Left colon (tissue), 2 donors: ENCODE measurements around the gene ANKRD28. TPM values are rescaled to one million over a fixed set of nuclear protein-coding genes. Genes with fewer than 3 reads are reported as not detected.

Experiments used
- ATAC-seq: fragments of 200-7000 bp; cut with Tn5 transposase; one replicate; pipeline ENCODE4 v1.9.1; 2020; ENCODE audit warnings: mild to moderate bottlenecking, moderate library complexity
- DNase-seq, 2 donors: peaks; one replicate each; pipeline ENCODE4 v3.0.0-alpha.2; 2020
- intact Hi-C, 2 donors: fragments of 100-400 bp; cut with DNase I in 1 of 2; cut with micrococcal nuclease in 1 of 2; formaldehyde crosslinking; loops; one replicate each; pipeline versions ENCODE4 v1.11.2 to v1.14.0; 2022; cut with DNase I, micrococcal nuclease
- total RNA-seq, 2 donors: library from RNA; stranded (reverse); fragmentation: NEBNext Ultra II Directional; extraction: Animal tissue kit (Norgen Biotek cat#: 25700); gene quantifications; one replicate each; pipeline ENCODE4 v1.2.1, GENCODE V29; 2021
- donor health status: DM: no; HTN: no; CAD: no.
- donor health status: DM: yes; HTN: yes; CAD: no.

ANKRD28 gene
- total RNA-seq, 2 donors from 2014 or later, result 47.0 to 49.8 TPM

DNA sequence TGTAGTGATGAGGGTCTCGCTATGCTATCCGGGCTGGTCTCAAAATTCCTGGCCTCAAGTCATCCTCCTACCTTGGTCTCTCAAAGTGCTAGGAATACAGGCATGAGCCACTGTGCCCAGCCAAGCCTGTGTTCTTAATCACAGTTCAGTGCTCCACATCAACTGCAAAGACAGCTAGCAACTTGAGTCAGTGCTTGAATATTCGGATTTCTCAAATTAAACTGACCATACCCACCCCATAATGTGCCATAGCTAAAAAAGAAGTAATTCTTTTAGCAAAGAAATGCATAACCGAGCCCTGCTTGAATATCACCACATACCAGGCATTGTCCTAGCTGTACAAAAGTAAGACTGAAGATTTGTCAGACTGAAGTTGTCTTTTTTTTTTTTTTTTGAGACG is 107.0 kb downstream of the ANKRD28 start:
- DNase-seq (no peak), ATAC-seq (no peak)
- intact Hi-C loops, result no loop called here

DNA sequence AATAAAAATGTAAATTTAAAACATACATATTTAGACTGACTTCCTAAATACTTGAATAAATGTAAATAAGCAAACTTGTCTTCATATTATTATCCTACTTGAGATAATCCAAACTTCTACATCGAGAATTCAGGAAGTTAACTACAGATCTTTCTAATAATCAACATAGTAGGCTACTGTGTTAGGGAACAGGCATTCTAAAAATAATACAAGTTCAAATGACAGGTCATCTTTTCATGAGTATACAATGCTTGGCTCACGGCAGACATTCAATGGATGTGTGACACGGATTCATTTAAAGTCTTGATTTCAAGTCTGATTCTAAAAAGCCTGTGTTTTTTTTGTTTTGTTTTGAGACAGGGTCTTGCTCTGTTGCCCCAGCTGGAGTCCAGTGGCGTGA is 107.5 kb downstream of the ANKRD28 start:
- intact Hi-C loops, result no loop called here
- no peak for ATAC-seq
- DNase-seq, result no peak

DNA sequence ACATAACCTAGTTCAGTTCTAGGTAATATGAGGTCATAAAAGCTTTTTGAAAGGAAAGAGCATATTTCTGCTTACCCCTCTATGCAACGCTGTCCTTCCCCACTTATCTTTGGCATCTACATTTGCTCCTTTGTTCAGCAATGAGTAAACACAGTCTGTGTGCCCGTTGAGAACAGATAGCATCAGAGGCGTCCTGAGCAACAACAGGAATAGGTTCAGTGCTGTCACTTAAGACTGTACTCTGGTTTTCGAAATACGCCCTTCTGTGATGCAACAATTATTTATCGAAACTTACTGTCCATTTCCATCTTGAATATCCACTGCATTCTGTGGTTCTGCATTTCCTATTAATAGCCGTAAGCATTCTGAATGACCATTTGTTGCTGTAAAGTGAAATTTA is 111.9 kb downstream of the ANKRD28 start:
- intact Hi-C loops, result no loop called here
- DNase-seq, result no peak
- ATAC-seq, result no peak

DNA sequence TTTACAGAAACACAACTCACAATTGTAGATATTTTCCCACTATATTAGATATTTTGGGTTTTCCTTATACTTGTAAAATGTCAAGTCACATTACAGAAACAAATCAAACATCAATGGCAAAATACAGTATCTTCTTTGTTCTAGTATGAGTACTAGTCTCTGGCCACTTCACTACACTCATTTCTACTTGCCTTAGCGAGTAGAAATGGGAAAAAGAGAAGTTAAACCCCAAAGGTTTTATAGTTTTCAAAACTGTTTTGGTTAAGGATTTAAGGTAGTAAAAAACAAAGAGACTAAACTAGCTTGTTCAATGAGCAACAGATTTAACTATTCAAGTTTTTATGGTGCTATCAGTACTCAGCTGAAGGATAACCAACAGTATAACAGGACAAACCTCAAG is 114.5 kb downstream of the ANKRD28 start:
- intact Hi-C loops, result no loop called here
- no peak for ATAC-seq
- DNase-seq, result no peak

DNA sequence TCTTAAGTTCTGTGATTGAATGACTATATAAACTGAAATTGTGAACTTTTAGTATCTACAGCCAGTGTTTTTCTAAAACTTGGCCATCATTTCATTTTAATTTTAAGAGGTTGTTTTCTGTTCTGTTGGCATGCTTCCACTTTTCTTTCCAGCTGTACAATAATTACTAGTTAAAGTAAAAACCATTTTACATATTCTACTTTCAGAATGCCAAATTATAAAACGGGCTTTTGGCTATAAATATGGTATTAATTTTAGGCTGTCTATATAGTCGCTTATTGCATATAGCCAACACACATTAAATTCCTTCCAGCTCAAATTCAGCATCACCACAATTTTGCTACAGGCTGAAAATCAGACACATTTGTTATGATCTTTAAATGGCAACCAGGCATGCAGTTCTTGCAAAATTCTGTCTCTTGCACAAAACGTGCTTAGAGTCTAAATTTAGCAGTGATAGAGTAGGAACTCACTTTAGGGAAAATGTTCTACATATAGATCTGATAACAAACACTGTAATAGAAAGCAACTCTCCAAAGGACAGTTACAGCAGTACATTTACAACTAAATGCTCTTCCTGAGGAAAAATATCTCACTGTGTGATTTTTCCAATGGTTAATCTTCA is 115.1 kb downstream of the ANKRD28 start:
- ATAC-seq (no peak), DNase-seq (no peak)
- intact Hi-C loops, result no loop called here

DNA sequence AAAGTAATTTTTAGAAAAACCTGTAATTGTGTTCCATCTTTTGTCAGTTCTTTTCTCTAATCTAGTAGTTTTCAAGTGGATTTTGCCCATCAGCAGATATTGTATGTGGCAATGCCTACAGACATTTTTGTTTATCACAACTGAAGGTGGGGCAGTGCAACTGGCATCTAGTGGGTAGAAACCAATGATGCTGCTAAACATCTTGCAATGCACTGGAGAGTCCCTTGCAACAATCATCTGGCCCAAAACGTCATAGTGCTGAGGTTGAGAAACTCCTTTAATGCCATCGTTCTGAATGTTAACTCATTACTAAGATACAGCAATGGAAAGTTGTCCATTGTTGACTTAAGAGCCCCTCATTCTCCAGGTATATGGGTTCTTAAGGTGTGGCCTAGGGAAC is 116.1 kb downstream of the ANKRD28 start:
- intact Hi-C loops, result no loop called here
- DNase-seq (no peak), ATAC-seq (no peak)

DNA sequence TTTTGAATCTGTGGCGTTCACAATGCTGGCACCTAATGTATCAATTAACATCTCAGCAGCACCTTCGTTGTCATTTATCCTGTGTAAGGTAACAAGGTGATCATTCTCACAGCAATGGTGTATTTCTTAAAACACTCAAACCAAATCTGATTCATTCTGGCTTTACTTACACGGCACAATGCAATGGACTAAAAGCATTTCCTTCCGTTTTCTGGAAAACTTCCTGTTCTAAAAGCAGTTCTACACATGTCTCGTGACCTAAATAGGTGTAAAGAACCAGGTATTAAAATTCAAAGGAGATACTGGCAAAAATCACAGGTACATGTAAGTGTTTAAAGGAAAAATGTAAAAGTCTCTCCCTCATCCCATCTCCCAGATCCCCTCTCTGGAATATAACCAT is 118.5 kb downstream of the ANKRD28 start:
- ATAC-seq, result no peak
- DNase-seq, result no peak
- intact Hi-C loops, result no loop called here

DNA sequence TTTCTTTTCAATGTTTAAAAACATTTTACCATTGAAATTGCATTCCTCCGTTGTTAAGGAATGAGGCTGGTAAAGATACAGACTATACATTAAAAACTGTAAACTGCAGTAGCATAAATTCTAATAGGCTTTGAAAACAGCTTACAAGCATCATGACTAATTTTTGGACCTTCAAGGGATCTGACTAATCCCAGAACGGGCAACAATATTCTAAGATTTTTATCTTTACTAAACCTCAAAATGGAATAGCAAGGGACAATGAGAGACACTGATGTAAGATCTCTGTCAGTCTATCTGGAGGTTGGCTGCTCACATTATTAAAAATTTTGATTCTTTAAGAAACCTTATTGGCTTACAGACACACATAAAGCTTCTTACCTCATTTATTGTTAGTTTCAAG is 121.5 kb downstream of the ANKRD28 start:
- no peak for ATAC-seq
- no peak for DNase-seq
- intact Hi-C loops, result no loop called here

DNA sequence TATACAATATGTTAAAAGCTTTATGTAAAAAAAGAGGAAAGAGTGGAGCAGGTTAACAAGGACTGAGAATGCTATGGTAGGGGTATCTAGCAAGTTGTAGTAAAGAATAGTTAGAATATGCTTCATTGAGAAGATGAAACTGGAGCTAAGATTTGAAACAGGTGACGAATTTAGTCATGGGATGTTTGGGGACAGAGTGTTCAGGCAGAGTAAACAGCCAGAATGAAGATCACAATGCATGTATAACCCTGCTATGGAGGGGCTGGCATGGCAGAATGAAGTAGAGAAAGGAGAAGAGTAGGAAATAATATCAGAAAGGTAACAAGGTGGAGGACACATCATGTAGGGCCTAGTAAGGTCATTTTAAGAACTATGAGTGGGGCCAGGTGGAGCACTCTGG is 124.2 kb downstream of the ANKRD28 start:
- intact Hi-C loops, result no loop called here
- ATAC-seq, result no peak
- no peak for DNase-seq

DNA sequence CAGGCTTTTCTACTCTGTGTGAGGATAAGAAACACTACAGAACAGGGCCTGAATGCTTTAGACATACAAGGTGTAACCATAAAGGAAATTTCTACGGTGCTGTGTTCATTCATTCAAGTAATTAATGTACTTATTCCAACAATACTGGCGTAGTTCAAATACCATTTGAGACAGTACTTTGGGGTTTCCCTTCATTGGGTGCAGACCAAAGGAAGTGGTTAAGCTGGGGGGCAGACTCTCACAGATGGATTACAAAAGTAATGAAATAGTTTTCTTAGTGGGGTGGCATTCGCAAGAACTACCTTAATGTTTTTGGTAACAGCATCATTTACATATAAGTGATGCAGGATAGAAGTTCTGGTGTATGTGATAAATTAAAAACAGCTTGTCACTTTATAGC is 130.3 kb downstream of the ANKRD28 start:
- ATAC-seq (no peak), DNase-seq (no peak)
- intact Hi-C loops, result no loop called here

DNA sequence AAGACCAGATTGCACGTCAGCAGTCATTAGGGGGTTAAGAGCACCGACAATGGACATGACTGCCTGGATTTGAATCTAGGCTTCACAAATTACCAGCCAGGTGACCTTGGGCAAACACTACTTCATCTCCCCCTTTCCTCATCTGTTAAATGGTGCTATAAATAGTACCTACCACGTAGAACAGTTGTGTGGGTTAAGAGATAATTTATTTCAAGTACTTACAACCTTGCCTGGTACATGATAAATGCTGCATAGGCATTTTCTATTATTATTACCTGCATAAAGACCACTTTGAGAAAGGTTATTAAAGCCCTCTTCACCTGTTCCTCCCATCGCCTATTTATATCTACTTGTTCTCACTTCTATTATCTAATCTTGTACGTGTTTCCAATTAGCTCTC is 131.5 kb downstream of the ANKRD28 start:
- ATAC-seq, result no peak
- intact Hi-C loops, result no loop called here

DNA sequence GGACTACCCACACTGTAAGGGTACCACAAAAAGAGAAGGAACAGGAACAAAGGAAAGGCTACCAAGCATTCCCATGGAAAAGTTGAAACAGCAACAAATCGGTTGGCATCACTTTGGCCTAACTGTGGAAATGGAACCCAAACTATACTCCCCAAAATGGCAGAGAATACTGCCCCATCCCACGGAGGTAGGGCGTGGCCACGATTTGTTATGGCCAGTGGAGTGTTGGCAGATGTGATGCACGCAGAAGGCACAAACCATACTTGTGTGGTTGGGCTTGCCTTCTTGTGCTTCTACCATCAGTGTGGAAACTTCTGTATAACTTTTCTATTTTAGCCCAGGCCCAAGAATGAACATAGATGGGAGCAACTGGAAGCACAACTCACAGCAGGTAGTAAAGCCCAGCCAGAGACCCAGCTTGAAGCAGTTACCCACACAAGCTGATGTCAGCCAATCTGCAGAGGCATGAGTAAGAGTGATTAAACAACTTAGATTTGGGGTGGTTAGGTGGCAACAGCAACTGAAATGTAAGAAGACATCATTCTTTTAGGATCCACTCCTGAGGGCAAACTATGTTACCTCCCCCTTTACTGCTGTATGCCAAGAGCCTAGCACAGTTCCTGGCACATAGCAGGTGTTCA is 132.1 kb downstream of the ANKRD28 start:
- no peak for DNase-seq
- ATAC-seq, result no peak
- intact Hi-C loops, result no loop called here

More for the DNA sequence above, 131.5 kb downstream of the ANKRD28 start:
- DNase-seq, result no peak

DNA sequence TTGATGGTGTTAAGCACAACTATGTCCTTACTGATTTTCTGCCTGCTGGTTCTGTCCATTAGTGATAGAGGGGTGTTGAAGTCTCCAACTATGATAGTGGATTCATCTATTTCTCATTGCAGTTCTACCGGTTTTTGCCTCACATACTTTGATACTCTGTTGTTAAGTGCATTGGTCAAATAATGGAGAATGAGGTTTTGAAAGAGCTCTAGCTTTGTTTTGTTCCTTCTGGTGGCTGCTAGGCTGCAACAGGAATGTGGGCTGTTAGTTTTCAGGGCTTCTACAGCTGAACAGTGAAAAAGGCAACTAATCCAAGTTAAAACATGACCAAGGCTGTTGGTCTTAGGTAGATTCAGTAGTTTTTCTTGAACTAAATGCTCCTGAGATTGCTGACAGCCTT is 133.6 kb downstream of the ANKRD28 start:
- no peak for DNase-seq
- ATAC-seq, result no peak
- intact Hi-C loops, result no loop called here

DNA sequence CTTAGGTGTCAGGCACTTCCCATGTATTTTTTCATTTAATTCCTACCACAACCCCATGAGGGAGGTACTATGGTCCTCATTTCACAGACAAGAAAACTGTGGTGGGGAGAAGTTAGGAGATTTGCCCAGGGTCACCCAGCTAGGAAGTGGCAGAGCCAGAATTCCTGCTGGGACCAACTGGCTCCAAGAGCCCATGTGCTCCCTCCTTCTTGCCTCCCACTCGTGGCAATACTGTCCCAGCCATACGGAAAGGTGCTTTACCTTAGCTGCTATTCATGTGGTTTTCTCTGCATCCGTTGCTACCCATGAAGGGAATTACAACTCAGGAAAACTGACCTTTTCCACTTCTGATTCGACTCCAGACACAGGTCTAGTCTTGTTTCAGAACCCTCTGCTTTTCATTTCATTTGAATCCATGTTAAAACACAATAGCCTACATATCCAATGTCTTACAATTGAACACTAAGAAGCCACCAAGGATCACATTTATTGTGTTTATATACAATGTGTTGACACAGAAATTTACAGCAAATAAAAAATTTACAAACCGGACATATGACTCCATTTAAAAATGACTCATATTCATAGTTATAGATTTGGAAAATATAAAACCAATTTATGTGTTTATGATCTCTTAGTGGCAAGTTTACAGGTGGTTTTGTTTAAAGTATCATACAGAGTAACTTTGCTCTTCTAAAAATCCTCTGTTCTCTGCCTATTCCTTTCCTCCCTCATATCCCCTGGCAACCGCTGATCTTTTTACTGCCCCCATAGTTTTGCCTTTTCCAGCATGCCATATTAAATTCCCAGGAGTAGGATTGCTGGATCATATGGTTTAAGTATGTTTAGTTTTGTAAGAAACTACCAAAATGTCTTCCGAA is 137.5 kb downstream of the ANKRD28 start:
- DNase-seq (no peak), ATAC-seq (no peak)
- intact Hi-C loops, result no loop called here

DNA sequence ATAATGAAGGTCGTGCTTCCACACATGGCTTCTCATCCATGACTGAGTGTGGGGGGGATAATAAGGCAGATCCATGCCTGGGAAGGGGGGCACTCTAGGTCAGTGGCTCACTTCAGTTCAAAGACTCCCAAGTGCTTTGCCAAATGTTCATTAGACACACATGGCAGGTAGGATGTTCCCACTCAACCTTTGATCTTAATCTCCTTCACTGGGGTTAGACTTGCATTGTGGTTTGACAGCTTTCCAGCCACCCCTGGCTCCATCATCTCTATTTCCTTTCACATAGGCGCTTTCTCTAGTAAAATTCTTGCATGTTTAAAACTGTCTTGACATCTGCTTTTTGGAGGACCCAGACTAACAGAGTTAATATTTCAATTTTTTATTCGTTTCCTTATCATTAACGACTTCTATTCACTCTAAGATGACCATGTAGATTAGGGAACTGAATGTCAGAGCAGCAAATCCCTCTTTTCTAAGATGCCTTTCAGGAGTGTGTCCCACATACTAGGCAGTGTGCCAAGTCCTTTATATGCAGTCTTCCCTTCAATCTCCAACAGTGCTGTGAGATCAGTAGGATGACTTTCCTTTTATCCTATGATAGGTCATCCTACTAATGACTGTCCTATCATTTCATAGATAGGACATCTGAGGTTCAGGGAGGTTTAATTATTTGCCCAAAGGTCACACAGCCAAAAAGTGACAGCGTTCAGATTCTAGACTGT is 138.4 kb downstream of the ANKRD28 start:
- intact Hi-C loops, result no loop called here
- ATAC-seq (no peak), DNase-seq (no peak)

DNA sequence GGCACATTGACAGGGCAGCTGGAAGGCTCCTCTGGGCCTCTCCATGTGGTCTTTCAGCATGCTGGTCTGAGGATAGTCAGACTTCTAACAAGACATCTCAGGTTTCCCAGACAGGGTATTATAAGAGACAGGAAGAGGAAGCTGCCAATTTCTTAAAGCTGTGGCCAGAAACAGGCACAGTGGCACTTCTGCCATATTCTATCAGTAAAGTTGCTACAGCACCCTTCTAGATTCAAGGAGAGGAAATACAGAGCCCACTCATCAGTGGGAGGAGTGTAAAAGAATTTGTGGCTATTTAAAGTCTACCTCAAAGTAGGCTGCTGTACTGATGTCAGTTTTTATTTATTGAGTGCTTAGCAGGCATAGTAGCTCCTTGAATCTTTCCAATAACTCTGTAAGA is 140.8 kb downstream of the ANKRD28 start:
- intact Hi-C loops, result no loop called here
- no peak for DNase-seq
- ATAC-seq, result no peak

DNA sequence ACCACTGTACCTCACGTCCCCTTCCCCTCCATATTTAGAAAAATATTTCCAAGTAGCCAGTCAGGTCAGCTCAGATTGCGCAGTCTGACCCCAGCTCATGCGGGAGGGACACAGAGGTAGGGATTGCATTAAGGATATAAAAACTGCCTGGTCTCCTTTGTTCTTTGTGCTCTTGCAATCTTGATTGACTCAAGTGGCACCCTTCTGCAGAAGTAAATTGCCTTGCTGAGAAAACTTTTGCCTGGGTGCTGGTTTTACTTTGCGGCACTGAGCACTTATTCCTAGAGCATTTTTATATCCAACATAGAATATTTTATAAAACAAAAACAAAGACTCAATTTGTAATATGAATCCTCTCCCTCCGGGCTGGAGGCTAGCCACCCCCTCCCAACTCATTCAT is 141.4 kb downstream of the ANKRD28 start:
- DNase-seq (no peak), ATAC-seq (no peak)
- intact Hi-C loops, result no loop called here

DNA sequence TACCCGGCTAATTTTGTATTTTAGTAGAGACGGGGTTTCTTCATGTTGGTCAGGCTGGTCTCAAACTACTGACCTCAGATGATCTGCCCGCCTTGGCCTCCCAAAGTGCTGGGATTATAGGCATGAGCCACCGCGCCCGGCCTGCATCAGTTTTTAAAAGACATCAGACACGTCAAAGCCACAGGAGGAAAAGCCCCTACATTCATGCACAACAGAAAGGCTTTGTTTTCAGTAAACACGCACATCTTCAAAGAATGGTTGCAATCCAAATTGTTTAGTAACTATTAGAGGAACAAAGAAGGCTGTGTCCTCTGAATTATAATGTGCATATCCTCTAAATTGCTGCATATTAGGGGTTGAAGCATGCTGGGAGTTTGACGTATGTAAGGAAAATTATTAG is 142.9 kb downstream of the ANKRD28 start:
- DNase-seq (no peak), ATAC-seq (no peak)
- intact Hi-C loops, result no loop called here

DNA sequence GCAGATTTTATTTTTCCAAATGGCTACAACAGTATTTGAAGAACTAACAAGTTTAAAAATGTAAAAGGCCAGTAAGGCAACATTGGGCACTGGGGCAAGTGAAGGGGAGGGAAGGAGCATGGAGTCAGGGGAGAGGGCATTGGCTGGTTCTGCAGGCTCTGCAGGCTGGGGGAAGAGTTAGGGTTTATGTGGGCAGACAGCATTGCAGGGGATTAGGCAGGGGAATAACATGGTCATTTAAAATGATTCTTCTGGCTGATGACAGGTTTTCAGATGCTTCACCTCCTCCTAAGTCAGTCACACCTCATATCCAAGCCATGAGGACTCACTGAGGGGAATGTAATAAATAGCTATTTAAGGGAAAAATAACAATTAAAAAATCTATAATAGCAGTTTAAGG is 143.7 kb downstream of the ANKRD28 start:
- intact Hi-C loops, result no loop called here
- ATAC-seq (no peak), DNase-seq (no peak)

DNA sequence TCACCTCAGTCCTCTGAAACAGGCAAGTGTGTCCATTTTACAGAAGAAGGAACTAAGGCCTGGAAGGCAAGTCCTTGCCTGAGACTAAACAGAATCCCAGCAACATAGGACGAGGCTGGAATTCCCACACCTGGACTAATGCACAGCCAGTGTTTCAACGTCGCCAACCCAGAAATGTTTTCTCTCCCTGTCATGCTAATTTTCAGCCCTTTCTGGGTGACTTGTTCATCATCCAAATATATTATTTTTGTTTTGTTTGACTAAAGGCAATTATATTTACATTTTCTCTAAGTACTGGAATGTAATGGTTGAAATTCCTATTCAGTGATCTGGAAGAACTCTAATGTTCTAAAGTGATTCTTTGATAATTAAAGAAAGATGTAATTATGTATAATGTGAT is 144.5 kb downstream of the ANKRD28 start:
- ATAC-seq, result no peak
- no peak for DNase-seq
- intact Hi-C loops, result no loop called here
